DMS153 (cell line): ENCODE measurements around the gene IMMP1L.

Source experiments
- DNase-seq: peaks from one replicate; lab custom pipeline; 2025; lab: John Stamatoyannopoulos, UW

The IMMP1L gene

GRCh38 chr11:31387379-31387778 is 122.0 kb downstream of the IMMP1L start:
- no peak for DNase-seq

- DNase-seq = no peak
Measured at GRCh38 chr11:31383116-31383515, 126.3 kb downstream of the IMMP1L start.
